Measurements from ENCODE around the gene FHIT.

The FHIT gene

DNA sequence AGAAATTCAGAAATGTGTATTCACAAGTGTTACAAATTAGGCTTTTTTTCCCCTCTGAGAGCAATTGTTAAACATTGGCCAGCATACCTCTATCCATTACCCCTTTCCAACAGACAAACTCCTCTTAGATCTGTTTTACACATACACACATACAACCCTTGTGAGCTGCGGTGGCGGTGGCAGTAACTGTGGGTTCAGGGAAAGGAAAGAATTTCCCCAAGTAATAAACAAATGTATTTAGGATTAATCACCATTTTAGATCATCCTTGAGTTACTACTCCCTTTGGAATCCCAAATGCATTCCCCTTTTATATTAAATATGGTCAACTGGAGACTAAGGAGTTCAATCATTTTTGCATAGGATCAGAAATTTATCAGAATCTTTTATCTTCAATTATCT lies 667.0 kb downstream of the FHIT start:
- H3K36me3 ChIP-seq (ENCODE audit: control insufficient read depth, insufficient read depth, low read length), result no peaks in the 10 kb centered on the region
- no peak overlapping the region for H3K9ac ChIP-seq (ENCODE audit: low read length)
- no peak overlapping the region for H3K27ac ChIP-seq (ENCODE audit: low read depth, low read length)
- H3K4me1 ChIP-seq (ENCODE audit: control insufficient read depth, insufficient read depth, low read length), result no peaks in the 10 kb centered on the region
- H3K4me3 ChIP-seq (ENCODE audit: low read length), result no peak overlapping the region
- H3K27me3 ChIP-seq (ENCODE audit: control insufficient read depth, insufficient read depth, low read length), result no peaks in the 10 kb centered on the region

DNA sequence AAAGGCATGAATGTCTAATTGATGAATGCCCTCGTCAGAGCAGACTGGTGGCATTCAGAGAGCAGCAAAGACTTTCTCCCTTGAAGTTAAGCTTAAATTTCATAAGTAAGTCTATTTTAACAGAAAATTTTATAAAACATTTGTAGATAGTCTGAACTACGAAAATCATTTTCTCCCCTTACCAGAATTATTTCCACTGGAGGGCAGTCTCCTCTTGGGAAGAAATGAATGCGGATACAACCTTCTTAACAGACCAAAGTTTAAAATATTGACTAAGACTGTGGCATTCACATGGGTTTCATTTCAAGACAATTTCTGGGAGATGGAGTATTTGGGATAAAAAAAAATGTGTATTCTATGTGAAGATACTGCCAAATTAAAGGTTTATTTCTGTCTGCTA lies 669.0 kb downstream of the FHIT start:
- H3K27ac ChIP-seq (ENCODE audit: low read depth, low read length), result no peak overlapping the region
- H3K4me3 ChIP-seq (ENCODE audit: low read length), result no peak overlapping the region
- no peaks in the 10 kb centered on the region for H3K27me3 ChIP-seq (ENCODE audit: control insufficient read depth, insufficient read depth, low read length)
- H3K36me3 ChIP-seq (ENCODE audit: control insufficient read depth, insufficient read depth, low read length), result no peaks in the 10 kb centered on the region
- no peaks in the 10 kb centered on the region for H3K4me1 ChIP-seq (ENCODE audit: control insufficient read depth, insufficient read depth, low read length)
- no peak overlapping the region for H3K9ac ChIP-seq (ENCODE audit: low read length)

DNA sequence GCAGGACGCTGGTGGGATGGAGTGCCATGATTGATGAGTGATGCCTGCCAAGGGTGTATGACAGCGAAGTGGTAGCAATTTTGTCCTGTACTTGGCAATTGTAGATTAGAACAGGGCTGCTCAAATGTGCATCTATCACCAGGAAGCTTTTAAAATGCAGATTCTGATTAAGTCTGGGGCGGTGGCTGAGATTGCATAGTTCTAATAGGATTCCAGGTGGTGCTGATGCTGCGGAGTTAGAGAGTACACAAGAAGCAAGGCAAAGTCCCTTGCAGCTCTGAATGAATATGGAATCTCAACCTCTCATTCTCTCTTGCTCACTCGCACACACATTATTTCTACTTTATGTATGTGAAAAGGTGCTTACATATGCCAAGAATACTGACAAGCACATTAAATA lies 670.4 kb downstream of the FHIT start:
- Histone ChIP-seq H3K9ac (ENCODE audit: low read length) (no peak overlapping the region), H3K4me1 (ENCODE audit: control insufficient read depth, insufficient read depth, low read length) (no peaks in the 10 kb centered on the region), H3K36me3 (ENCODE audit: control insufficient read depth, insufficient read depth, low read length) (no peaks in the 10 kb centered on the region), H3K27me3 (ENCODE audit: control insufficient read depth, insufficient read depth, low read length) (no peaks in the 10 kb centered on the region), H3K27ac (ENCODE audit: low read depth, low read length) (no peak overlapping the region), H3K4me3 (ENCODE audit: low read length) (no peak overlapping the region)

DNA sequence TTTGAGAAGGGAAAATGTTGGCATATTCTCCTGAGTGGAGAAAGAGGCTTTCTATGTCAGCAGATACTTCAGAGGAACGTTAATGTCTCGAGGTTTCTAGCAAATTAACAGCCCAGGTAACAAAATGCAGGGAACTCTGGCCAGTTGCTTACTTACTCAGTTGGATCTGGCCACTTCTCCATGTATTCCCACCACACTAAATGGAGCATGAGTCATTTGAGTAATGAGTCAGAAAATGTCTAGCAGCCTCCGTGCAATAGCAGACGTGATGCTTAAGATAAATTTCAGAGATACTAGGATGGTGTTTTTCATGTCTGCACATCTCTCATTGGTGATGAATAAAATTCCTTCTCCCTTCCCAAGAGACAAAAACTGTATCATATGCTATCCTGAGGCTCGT lies 671.5 kb downstream of the FHIT start:
- no peaks in the 10 kb centered on the region for H3K36me3 ChIP-seq (ENCODE audit: control insufficient read depth, insufficient read depth, low read length)
- no peak overlapping the region for H3K4me3 ChIP-seq (ENCODE audit: low read length)
- no peaks in the 10 kb centered on the region for H3K27me3 ChIP-seq (ENCODE audit: control insufficient read depth, insufficient read depth, low read length)
- no peaks in the 10 kb centered on the region for H3K4me1 ChIP-seq (ENCODE audit: control insufficient read depth, insufficient read depth, low read length)
- no peak overlapping the region for H3K27ac ChIP-seq (ENCODE audit: low read depth, low read length)
- H3K9ac ChIP-seq (ENCODE audit: low read length), result no peak overlapping the region

DNA sequence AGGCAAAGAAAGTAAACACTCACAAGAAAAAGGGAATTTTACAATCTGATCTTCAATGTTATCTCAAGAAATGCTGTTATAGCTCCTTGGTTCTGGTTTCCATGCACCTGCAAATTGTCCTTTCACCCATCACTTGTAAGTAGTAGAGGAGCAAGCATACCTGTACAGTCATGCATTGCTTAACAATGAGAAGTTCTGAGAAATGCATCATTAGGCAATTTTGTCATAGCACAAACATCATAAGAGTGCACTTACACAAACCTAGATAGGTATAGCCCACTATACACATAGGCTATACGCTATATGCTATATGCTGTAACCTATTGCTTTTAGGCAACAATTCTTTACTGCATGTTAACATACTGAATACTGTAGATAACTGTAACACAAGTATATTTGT lies 672.3 kb downstream of the FHIT start:
- Histone ChIP-seq H3K9ac (ENCODE audit: low read length) (no peak overlapping the region), H3K4me3 (ENCODE audit: low read length) (no peak overlapping the region), H3K36me3 (ENCODE audit: control insufficient read depth, insufficient read depth, low read length) (no peaks in the 10 kb centered on the region), H3K27ac (ENCODE audit: low read depth, low read length) (no peak overlapping the region), H3K4me1 (ENCODE audit: control insufficient read depth, insufficient read depth, low read length) (no peaks in the 10 kb centered on the region), H3K27me3 (ENCODE audit: control insufficient read depth, insufficient read depth, low read length) (no peaks in the 10 kb centered on the region)

DNA sequence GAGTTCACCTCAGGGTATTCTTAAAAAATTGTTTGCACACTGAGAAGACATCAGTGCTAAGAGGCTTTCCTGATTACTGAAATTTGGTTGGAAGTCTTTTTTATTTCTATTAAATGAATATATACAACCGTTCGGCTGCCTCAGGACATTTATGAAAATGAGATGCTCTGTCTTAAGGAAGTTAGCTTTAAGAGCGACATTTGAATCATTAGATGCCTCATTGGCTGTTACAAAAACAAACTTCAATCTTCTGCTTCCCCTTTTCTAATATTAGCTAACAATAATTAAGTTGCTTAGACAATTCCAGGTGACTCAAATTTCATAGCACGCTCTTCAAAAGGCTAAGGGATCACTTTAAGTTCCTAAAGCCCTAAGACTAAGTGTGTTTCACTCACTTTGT lies 673.7 kb downstream of the FHIT start:
- no peak overlapping the region for H3K9ac ChIP-seq (ENCODE audit: low read length)
- no peak overlapping the region for H3K4me3 ChIP-seq (ENCODE audit: low read length)
- no peaks in the 10 kb centered on the region for H3K4me1 ChIP-seq (ENCODE audit: control insufficient read depth, insufficient read depth, low read length)
- no peak overlapping the region for H3K27ac ChIP-seq (ENCODE audit: low read depth, low read length)
- H3K36me3 ChIP-seq (ENCODE audit: control insufficient read depth, insufficient read depth, low read length), result no peaks in the 10 kb centered on the region
- H3K27me3 ChIP-seq (ENCODE audit: control insufficient read depth, insufficient read depth, low read length), result no peaks in the 10 kb centered on the region

GRCh38 chr3:60575718-60576272 lies 675.5 kb downstream of the FHIT start:
- Histone ChIP-seq H3K4me3 (ENCODE audit: low read length) (no peak overlapping the region), H3K36me3 (ENCODE audit: control insufficient read depth, insufficient read depth, low read length) (no peaks in the 10 kb centered on the region), H3K27ac (ENCODE audit: low read depth, low read length) (no peak overlapping the region), H3K27me3 (ENCODE audit: control insufficient read depth, insufficient read depth, low read length) (no peaks in the 10 kb centered on the region), H3K9ac (ENCODE audit: low read length) (no peak overlapping the region), H3K4me1 (ENCODE audit: control insufficient read depth, insufficient read depth, low read length) (no peaks in the 10 kb centered on the region)

DNA sequence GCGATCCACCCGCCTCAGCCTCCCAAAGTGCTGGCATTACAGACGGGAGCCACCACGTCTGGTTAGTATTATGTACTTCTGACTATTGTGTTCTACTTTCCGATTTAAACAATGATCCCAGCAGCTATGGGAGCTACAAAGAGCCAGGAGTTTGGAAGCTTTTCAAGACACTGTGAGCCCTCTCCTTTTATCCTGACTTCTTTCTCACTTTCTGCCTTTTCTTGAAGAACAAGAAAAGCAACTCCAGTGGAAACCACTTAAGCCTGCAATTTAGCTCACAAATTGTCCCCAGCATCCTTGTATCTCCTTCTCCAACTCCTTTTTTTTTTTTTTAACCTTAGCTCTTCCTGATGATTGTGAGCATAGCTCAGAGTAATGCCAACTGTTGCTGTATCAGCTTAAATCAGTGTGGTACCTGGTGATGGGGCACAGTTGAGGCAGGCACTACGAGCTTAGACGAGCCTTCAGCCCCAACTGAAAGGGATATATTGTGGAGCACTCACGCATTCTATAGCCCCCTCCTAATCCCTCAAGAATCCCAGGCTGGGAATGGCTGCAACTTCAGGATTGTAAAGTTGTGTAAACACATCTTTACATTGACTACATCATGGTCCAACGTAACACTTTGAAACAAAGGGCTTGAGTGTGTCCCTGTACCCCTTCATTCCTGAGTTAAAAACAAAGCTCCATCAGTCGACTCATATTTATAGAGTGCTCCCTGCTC lies 677.0 kb downstream of the FHIT start:
- Histone ChIP-seq H3K9ac (ENCODE audit: low read length) (no peak overlapping the region), H3K4me3 (ENCODE audit: low read length) (no peak overlapping the region), H3K27ac (ENCODE audit: low read depth, low read length) (no peak overlapping the region)

GRCh38 chr3:60573494-60573893 lies 677.8 kb downstream of the FHIT start:
- no peak overlapping the region for H3K27ac ChIP-seq (ENCODE audit: low read depth, low read length)
- no peaks in the 10 kb centered on the region for H3K27me3 ChIP-seq (ENCODE audit: control insufficient read depth, insufficient read depth, low read length)

More for the DNA sequence above, 677.0 kb downstream of the FHIT start:
- Histone ChIP-seq H3K4me1 (ENCODE audit: control insufficient read depth, insufficient read depth, low read length) (no peaks in the 10 kb centered on the region), H3K36me3 (ENCODE audit: control insufficient read depth, insufficient read depth, low read length) (no peaks in the 10 kb centered on the region), H3K27me3 (ENCODE audit: control insufficient read depth, insufficient read depth, low read length) (no peaks in the 10 kb centered on the region)

GRCh38 chr3:60571511-60571910 lies 679.7 kb downstream of the FHIT start:
- no peaks in the 10 kb centered on the region for H3K36me3 ChIP-seq (ENCODE audit: control insufficient read depth, insufficient read depth, low read length)
- H3K27ac ChIP-seq (ENCODE audit: low read depth, low read length), result no peak overlapping the region
- no peak overlapping the region for H3K9ac ChIP-seq (ENCODE audit: low read length)
- no peaks in the 10 kb centered on the region for H3K27me3 ChIP-seq (ENCODE audit: control insufficient read depth, insufficient read depth, low read length)
- no peak overlapping the region for H3K4me3 ChIP-seq (ENCODE audit: low read length)
- H3K4me1 ChIP-seq (ENCODE audit: control insufficient read depth, insufficient read depth, low read length), result no peaks in the 10 kb centered on the region

More at GRCh38 chr3:60573494-60573893, 677.8 kb downstream of the FHIT start:
- no peaks in the 10 kb centered on the region for H3K4me1 ChIP-seq (ENCODE audit: control insufficient read depth, insufficient read depth, low read length)
- no peaks in the 10 kb centered on the region for H3K36me3 ChIP-seq (ENCODE audit: control insufficient read depth, insufficient read depth, low read length)
- no peak overlapping the region for H3K4me3 ChIP-seq (ENCODE audit: low read length)
- H3K9ac ChIP-seq (ENCODE audit: low read length), result no peak overlapping the region

GRCh38 chr3:60557122-60557521 lies 694.1 kb downstream of the FHIT start:
- Histone ChIP-seq H3K27ac (ENCODE audit: low read depth, low read length) (no peak overlapping the region), H3K27me3 (ENCODE audit: control insufficient read depth, insufficient read depth, low read length) (no peaks in the 10 kb centered on the region), H3K4me3 (ENCODE audit: low read length) (no peak overlapping the region), H3K4me1 (ENCODE audit: control insufficient read depth, insufficient read depth, low read length) (no peaks in the 10 kb centered on the region), H3K36me3 (ENCODE audit: control insufficient read depth, insufficient read depth, low read length) (no peaks in the 10 kb centered on the region), H3K9ac (ENCODE audit: low read length) (no peak overlapping the region)

GRCh38 chr3:60555686-60556354 lies 695.4 kb downstream of the FHIT start:
- H3K27me3 ChIP-seq (ENCODE audit: control insufficient read depth, insufficient read depth, low read length), result no peaks in the 10 kb centered on the region
- no peak overlapping the region for H3K9ac ChIP-seq (ENCODE audit: low read length)
- no peak overlapping the region for H3K27ac ChIP-seq (ENCODE audit: low read depth, low read length)
- H3K4me1 ChIP-seq (ENCODE audit: control insufficient read depth, insufficient read depth, low read length), result no peaks in the 10 kb centered on the region
- no peak overlapping the region for H3K4me3 ChIP-seq (ENCODE audit: low read length)
- no peaks in the 10 kb centered on the region for H3K36me3 ChIP-seq (ENCODE audit: control insufficient read depth, insufficient read depth, low read length)

GRCh38 chr3:60553144-60553543 lies 698.1 kb downstream of the FHIT start:
- Histone ChIP-seq H3K27me3 (ENCODE audit: control insufficient read depth, insufficient read depth, low read length) (no peaks in the 10 kb centered on the region), H3K4me3 (ENCODE audit: low read length) (no peak overlapping the region), H3K27ac (ENCODE audit: low read depth, low read length) (no peak overlapping the region), H3K9ac (ENCODE audit: low read length) (no peak overlapping the region), H3K4me1 (ENCODE audit: control insufficient read depth, insufficient read depth, low read length) (no peaks in the 10 kb centered on the region), H3K36me3 (ENCODE audit: control insufficient read depth, insufficient read depth, low read length) (no peaks in the 10 kb centered on the region)

All from rectal smooth muscle tissue (tissue), 1 donor.